Measurements from ENCODE around the gene MCTP2. TPM values are rescaled to one million over a fixed set of nuclear protein-coding genes. Genes with fewer than 3 reads are reported as not detected.

The MCTP2 gene
- total RNA-seq, 1 experiment from 2014 or later, result 0.15 TPM

DNA sequence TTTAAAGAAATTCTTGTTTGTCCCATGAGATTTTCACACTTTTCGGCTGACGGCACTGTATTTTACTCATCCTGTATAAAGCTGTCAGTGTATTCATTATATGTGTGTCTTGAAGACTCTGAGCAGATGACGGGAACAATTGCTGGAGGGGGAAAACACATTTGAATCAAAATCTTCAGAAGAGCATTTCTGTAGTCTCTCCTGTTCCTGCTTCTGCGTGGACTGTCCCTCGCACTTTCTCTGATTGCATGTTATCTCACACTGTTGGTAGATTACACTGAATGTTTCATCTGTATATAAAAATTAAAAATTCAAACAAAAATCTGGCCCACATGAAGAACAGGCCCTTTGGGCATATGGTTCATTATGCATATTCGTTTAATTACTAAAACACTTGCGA lies 184.9 kb downstream of the MCTP2 start:
- H3K9me3 ChIP-seq (ENCODE audit: control insufficient read depth, insufficient read depth, low read depth, low read length), result no peaks in the 10 kb centered on the region
- H3K27ac ChIP-seq (ENCODE audit: low read length), result no peak overlapping the region
- no peak overlapping the region for H3K4me3 ChIP-seq (ENCODE audit: low read depth in 2 of 2, low read length in 2 of 2)
- no peak for DNase-seq (ENCODE audit: low read depth, low spot score)
- no peak for ATAC-seq
- no peaks in the 10 kb centered on the region for H3K27me3 ChIP-seq (ENCODE audit: control insufficient read depth, insufficient read depth, low read length)
- intact Hi-C loops (cut with micrococcal nuclease; ENCODE audit: unreplicated experiment), result loop anchor here (10.0 kb wide), 1 partner anchor 249 kb away; no protein-coding TSS in a partner anchor
- H3K36me3 ChIP-seq (ENCODE audit: control insufficient read depth, insufficient read depth, low read length), result no peaks in the 10 kb centered on the region
- BruUV-seq (replicated peaks), result no TSS peak
- H3K4me1 ChIP-seq (ENCODE audit: control insufficient read depth, insufficient read depth, low read length), result no peaks in the 10 kb centered on the region
- CTCF ChIA-PET, result no interaction called here
- TF ChIP-seq SIN3A (IDR thresholded peaks at IDR 0.05; ENCODE audit: borderline replicate concordance, insufficient read depth, low read depth, low read length), result no peak
- TF ChIP-seq POLR2AphosphoS5 (IDR thresholded peaks at IDR 0.05; ENCODE audit: low read depth, low read length), result no peak
- TF ChIP-seq, protein P1, sequence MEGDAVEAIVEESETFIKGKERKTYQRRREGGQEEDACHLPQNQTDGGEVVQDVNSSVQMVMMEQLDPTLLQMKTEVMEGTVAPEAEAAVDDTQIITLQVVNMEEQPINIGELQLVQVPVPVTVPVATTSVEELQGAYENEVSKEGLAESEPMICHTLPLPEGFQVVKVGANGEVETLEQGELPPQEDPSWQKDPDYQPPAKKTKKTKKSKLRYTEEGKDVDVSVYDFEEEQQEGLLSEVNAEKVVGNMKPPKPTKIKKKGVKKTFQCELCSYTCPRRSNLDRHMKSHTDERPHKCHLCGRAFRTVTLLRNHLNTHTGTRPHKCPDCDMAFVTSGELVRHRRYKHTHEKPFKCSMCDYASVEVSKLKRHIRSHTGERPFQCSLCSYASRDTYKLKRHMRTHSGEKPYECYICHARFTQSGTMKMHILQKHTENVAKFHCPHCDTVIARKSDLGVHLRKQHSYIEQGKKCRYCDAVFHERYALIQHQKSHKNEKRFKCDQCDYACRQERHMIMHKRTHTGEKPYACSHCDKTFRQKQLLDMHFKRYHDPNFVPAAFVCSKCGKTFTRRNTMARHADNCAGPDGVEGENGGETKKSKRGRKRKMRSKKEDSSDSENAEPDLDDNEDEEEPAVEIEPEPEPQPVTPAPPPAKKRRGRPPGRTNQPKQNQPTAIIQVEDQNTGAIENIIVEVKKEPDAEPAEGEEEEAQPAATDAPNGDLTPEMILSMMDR (IDR thresholded peaks at IDR 0.05), result no peak
- no peak for TF ChIP-seq TCF7L2 (IDR thresholded peaks at IDR 0.05; ENCODE audit: low read depth, low read length)
- TF ChIP-seq, protein P2, sequence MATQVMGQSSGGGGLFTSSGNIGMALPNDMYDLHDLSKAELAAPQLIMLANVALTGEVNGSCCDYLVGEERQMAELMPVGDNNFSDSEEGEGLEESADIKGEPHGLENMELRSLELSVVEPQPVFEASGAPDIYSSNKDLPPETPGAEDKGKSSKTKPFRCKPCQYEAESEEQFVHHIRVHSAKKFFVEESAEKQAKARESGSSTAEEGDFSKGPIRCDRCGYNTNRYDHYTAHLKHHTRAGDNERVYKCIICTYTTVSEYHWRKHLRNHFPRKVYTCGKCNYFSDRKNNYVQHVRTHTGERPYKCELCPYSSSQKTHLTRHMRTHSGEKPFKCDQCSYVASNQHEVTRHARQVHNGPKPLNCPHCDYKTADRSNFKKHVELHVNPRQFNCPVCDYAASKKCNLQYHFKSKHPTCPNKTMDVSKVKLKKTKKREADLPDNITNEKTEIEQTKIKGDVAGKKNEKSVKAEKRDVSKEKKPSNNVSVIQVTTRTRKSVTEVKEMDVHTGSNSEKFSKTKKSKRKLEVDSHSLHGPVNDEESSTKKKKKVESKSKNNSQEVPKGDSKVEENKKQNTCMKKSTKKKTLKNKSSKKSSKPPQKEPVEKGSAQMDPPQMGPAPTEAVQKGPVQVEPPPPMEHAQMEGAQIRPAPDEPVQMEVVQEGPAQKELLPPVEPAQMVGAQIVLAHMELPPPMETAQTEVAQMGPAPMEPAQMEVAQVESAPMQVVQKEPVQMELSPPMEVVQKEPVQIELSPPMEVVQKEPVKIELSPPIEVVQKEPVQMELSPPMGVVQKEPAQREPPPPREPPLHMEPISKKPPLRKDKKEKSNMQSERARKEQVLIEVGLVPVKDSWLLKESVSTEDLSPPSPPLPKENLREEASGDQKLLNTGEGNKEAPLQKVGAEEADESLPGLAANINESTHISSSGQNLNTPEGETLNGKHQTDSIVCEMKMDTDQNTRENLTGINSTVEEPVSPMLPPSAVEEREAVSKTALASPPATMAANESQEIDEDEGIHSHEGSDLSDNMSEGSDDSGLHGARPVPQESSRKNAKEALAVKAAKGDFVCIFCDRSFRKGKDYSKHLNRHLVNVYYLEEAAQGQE (IDR thresholded peaks at IDR 0.05; ENCODE audit: insufficient read depth in 1 of 2, low read depth in 2 of 2, low read length in 1 of 2), result no peak
- POLR2A ChIA-PET, result no interaction called here
- in situ Hi-C loops (cut with HindIII; ENCODE audit: low pct_unique_long_range_greater_than_20kb, low sequenced_read_pairs), result no loop called here

GRCh38 chr15:94416820-94417219 lies 185.5 kb downstream of the MCTP2 start:
- Histone ChIP-seq H3K36me3 (ENCODE audit: control insufficient read depth, insufficient read depth, low read length) (no peaks in the 10 kb centered on the region), H3K27me3 (ENCODE audit: control insufficient read depth, insufficient read depth, low read length) (no peaks in the 10 kb centered on the region), H3K4me3 (ENCODE audit: low read depth in 2 of 2, low read length in 2 of 2) (no peak overlapping the region), H3K27ac (ENCODE audit: low read length) (no peak overlapping the region), H3K9me3 (ENCODE audit: control insufficient read depth, insufficient read depth, low read depth, low read length) (no peaks in the 10 kb centered on the region), H3K4me1 (ENCODE audit: control insufficient read depth, insufficient read depth, low read length) (no peaks in the 10 kb centered on the region)
- no peak for DNase-seq (ENCODE audit: low read depth, low spot score)
- in situ Hi-C loops (cut with HindIII; ENCODE audit: low pct_unique_long_range_greater_than_20kb, low sequenced_read_pairs) (no loop called here), intact Hi-C loops (cut with micrococcal nuclease; ENCODE audit: unreplicated experiment) (loop anchor here (10.0 kb wide), 1 partner anchor 248 kb away; no protein-coding TSS in a partner anchor)
- POLR2A ChIA-PET, result no interaction called here
- CTCF ChIA-PET, result no interaction called here
- no TSS peak for BruUV-seq (replicated peaks)
- TF ChIP-seq, protein P2 (IDR thresholded peaks at IDR 0.05; ENCODE audit: insufficient read depth in 1 of 2, low read depth in 2 of 2, low read length in 1 of 2), result no peak
- TF ChIP-seq, protein P1 (IDR thresholded peaks at IDR 0.05), result no peak
- no peak for TF ChIP-seq SIN3A (IDR thresholded peaks at IDR 0.05; ENCODE audit: borderline replicate concordance, insufficient read depth, low read depth, low read length)
- no peak for TF ChIP-seq TCF7L2 (IDR thresholded peaks at IDR 0.05; ENCODE audit: low read depth, low read length)
- TF ChIP-seq POLR2AphosphoS5 (IDR thresholded peaks at IDR 0.05; ENCODE audit: low read depth, low read length), result no peak
- no peak for ATAC-seq

All from Panc1 (cell line).